ENCODE data around the gene FBXW9.

DNA sequence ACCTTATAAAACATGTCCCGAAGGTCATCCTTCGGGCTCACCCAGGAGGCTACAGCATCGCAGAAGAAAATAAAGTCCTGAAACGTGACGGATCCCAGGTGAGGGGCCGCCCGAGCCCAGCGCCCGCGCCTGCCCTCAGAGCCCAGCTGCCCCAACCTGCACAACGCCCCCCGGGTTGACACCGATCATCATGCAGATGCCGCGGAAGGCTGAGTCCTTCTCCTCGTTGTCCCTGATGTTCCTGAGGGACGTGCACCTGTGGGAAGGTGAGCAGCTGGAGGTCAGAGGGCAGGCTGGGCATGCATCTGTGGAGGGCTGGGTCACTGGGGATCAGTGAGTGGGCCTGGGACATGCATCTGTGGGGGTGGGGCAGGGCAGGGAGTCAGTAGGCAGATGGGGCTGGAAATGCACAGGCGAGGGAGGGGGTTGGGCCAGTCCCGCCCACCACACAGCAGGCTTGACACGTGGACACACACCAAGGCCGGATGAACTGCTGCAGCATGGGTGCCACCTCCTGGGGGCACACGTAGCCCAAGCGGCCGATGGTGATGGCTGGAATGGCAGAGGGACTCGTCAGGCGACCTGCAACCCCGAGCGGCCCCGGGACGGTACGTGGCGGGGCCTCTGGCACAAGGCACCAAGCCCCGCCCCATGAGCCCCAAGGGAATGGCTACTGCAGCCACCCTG lies 5.3 kb upstream of the FBXW9 start:
- TF ChIP-seq, protein P1, sequence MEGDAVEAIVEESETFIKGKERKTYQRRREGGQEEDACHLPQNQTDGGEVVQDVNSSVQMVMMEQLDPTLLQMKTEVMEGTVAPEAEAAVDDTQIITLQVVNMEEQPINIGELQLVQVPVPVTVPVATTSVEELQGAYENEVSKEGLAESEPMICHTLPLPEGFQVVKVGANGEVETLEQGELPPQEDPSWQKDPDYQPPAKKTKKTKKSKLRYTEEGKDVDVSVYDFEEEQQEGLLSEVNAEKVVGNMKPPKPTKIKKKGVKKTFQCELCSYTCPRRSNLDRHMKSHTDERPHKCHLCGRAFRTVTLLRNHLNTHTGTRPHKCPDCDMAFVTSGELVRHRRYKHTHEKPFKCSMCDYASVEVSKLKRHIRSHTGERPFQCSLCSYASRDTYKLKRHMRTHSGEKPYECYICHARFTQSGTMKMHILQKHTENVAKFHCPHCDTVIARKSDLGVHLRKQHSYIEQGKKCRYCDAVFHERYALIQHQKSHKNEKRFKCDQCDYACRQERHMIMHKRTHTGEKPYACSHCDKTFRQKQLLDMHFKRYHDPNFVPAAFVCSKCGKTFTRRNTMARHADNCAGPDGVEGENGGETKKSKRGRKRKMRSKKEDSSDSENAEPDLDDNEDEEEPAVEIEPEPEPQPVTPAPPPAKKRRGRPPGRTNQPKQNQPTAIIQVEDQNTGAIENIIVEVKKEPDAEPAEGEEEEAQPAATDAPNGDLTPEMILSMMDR (IDR thresholded peaks at IDR 0.05) = no peak
- no peak for TF ChIP-seq POLR2A (IDR thresholded peaks at IDR 0.05)
